ENCODE data around the gene JMJD1C. TPM values are rescaled to one million over a fixed set of nuclear protein-coding genes. Genes with fewer than 3 reads are reported as not detected.

JMJD1C gene
- total RNA-seq, 2 donors from 2014 or later = 91.8 to 103 TPM

GRCh38 chr10:63320683-63321082, 145.1 kb downstream of the JMJD1C start:
- Histone ChIP-seq H3K27ac (no peak overlapping the region), H3K36me3 (replicated peaks in 1 of 2; ENCODE audit: insufficient read depth in 1 of 2, low read depth in 2 of 2) (no peaks in the 10 kb centered on the region), H3K27me3 (no peaks in the 10 kb centered on the region), H3K4me1 (no peaks in the 10 kb centered on the region), H3K9me3 (no peaks in the 10 kb centered on the region), H3K4me3 (no peak overlapping the region)
- DNase-seq (no peak), ATAC-seq (no peak)
- intact Hi-C loops (cut with DNase I) = no loop called here
- TF ChIP-seq CTCF (IDR thresholded peaks at IDR 0.05) (no peak), POLR2A (IDR thresholded peaks at IDR 0.05) (no peak)
- WGBS, 2 donors = 90 to 95% methylated on average over 1 of the region's 1 CpG

- Histone ChIP-seq H3K4me3 (no peak overlapping the region), H3K27ac (no peak overlapping the region), H3K4me1 (no peaks in the 10 kb centered on the region), H3K36me3 (replicated peaks in 1 of 2; ENCODE audit: insufficient read depth in 1 of 2, low read depth in 2 of 2) (no peaks in the 10 kb centered on the region), H3K9me3 (no peaks in the 10 kb centered on the region), H3K27me3 (no peaks in the 10 kb centered on the region)
- DNase-seq = no peak
- ATAC-seq = no peak
- WGBS, 2 donors = 93 to 100% methylated on average over 3 of the region's 3 CpGs
- TF ChIP-seq CTCF (IDR thresholded peaks at IDR 0.05) = no peak
- no peak for TF ChIP-seq POLR2A (IDR thresholded peaks at IDR 0.05)
- intact Hi-C loops (cut with DNase I) = no loop called here
These were observed 146.5 kb downstream of the JMJD1C start for GRCh38 chr10:63319231-63319630.

- no peak overlapping the region for H3K4me3 ChIP-seq
These were observed 147.3 kb downstream of the JMJD1C start for GRCh38 chr10:63318491-63318890.

GRCh38 chr10:63314020-63314419, 151.8 kb downstream of the JMJD1C start:
- H3K9me3 ChIP-seq = no peaks in the 10 kb centered on the region
- TF ChIP-seq POLR2A (IDR thresholded peaks at IDR 0.05) (no peak), CTCF (IDR thresholded peaks at IDR 0.05) (no peak)
- no peak overlapping the region for H3K27ac ChIP-seq
- H3K4me3 ChIP-seq = no peak overlapping the region
- DNase-seq (no peak), ATAC-seq (no peak)
- H3K4me1 ChIP-seq = no peaks in the 10 kb centered on the region
- no peaks in the 10 kb centered on the region for H3K27me3 ChIP-seq
- H3K36me3 ChIP-seq (replicated peaks in 1 of 2; ENCODE audit: insufficient read depth in 1 of 2, low read depth in 2 of 2) = no peaks in the 10 kb centered on the region
- intact Hi-C loops (cut with DNase I) = no loop called here
- WGBS, 2 donors = 77% methylated on average over 1 of the region's 1 CpG

More at GRCh38 chr10:63318491-63318890, 147.3 kb downstream of the JMJD1C start:
- no peaks in the 10 kb centered on the region for H3K4me1 ChIP-seq
- no peaks in the 10 kb centered on the region for H3K27me3 ChIP-seq
- no peaks in the 10 kb centered on the region for H3K36me3 ChIP-seq (replicated peaks in 1 of 2; ENCODE audit: insufficient read depth in 1 of 2, low read depth in 2 of 2)
- ATAC-seq (no peak), DNase-seq (no peak)
- WGBS, 2 donors = 69 to 70% methylated on average over 3 of the region's 3 CpGs
- intact Hi-C loops (cut with DNase I) = no loop called here
- no peak overlapping the region for H3K27ac ChIP-seq
- no peaks in the 10 kb centered on the region for H3K9me3 ChIP-seq
- TF ChIP-seq POLR2A (IDR thresholded peaks at IDR 0.05) (no peak), CTCF (IDR thresholded peaks at IDR 0.05) (no peak)

- ATAC-seq (no peak), DNase-seq (no peak)
- no peak overlapping the region for H3K27ac ChIP-seq
- no peaks in the 10 kb centered on the region for H3K36me3 ChIP-seq (replicated peaks in 1 of 2; ENCODE audit: insufficient read depth in 1 of 2, low read depth in 2 of 2)
- H3K4me3 ChIP-seq = no peak overlapping the region
- intact Hi-C loops (cut with DNase I) = no loop called here
- no peaks in the 10 kb centered on the region for H3K27me3 ChIP-seq
- TF ChIP-seq POLR2A (IDR thresholded peaks at IDR 0.05) (no peak), CTCF (IDR thresholded peaks at IDR 0.05) (no peak)
- 98 to 99% methylated on average over 3 of the region's 3 CpGs for WGBS, 2 donors
- no peaks in the 10 kb centered on the region for H3K9me3 ChIP-seq
- H3K4me1 ChIP-seq = no peaks in the 10 kb centered on the region
These were observed 152.6 kb downstream of the JMJD1C start for GRCh38 chr10:63313066-63313717.
